ENCODE data around the gene CDH26. TPM values are rescaled to one million over a fixed set of nuclear protein-coding genes. Genes with fewer than 3 reads are reported as not detected.
"Not testable (repeated sequence)": the region's sequence is repeated elsewhere in the genome, so short reads cannot be mapped to it uniquely, and the experiment has no call there.

The CDH26 gene
- total RNA-seq, 1 donor from 2014 or later: 0.13 TPM

DNA sequence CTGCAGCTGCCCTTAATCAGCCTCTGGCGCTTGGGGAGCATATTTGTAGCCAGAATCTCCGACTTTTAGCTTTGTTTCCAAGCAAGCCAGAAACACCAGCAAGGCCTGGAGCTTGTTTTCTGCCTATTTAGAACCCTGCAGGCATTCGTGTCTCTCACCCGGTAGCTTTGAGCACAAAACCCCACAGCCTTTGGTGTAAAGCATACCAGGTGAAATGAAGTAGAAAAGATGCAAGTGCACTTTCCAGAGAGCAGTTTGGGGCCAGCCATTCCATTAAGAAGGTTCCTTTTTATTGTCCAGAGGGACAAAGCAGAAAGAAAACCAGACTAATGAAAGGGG, 17.3 kb upstream of the CDH26 start:
- DNase-seq (ENCODE audit: low read depth in 2 of 2): no peak

GRCh38 chr20:59942245-59942644, 16.0 kb upstream of the CDH26 start:
- no peak for DNase-seq (ENCODE audit: low read depth in 2 of 2)

GRCh38 chr20:59944726-59945125, 13.5 kb upstream of the CDH26 start:
- no peak for DNase-seq (ENCODE audit: low read depth in 2 of 2)

DNA sequence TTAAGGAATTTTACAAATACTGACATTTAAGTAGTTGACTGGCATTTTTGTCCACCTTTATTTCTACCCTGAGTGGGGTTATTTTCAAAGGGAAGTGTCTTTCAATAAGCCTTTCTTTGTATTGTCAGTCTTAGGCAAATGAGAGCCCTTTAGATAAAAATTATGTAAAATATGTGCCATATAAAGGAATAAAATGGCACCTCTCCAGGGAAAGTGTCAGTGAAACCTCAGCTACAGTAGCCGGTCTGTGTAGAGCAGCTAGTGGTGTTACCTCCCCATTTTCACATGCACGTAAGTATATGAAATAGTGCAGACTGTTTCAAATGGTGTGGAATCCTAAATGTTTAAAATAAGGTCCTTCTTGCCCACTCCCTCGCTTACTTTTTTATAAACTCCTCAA, 13.0 kb upstream of the CDH26 start:
- no peak for DNase-seq (ENCODE audit: low read depth in 2 of 2)

GRCh38 chr20:59945731-59946130, 12.5 kb upstream of the CDH26 start:
- no peak for DNase-seq (ENCODE audit: low read depth in 2 of 2)

DNA sequence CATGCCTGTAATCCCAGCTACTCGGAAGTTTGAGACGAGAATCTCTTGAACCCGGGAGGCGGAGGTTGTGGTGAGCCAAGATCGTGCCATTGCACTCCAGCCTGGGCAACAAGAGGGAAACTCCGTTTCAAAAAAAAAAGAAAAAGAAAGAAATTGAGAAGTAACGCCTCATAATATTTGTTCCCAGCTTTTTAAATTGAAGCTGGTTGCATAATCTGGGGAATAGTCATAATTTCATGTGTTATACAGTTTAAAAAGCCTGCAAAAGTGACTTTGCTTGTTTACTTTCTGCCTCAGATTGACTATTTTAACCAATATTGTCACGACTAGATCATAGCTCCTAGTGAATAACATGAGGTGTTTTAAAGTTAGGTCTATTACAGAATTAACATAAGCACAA, 10.8 kb upstream of the CDH26 start:
- DNase-seq (ENCODE audit: low read depth in 2 of 2): no peak

DNA sequence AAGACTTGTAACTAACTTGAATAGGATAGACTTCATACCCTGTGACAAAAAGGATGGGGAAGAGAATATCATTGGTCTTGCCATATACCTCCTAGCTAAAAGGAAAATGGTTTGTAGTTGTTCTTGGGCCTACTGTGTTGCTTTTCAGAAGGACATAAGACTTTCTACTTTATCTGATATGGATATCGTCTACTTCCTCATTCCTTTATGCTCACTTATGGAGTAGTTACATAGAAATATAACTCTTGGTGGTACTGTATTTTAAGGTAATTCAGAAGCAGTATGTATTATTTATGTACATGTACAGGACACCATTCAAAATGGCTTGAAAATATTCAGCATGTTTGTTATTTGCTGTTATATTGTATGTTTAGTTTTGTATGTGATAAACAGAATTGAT, 10.0 kb upstream of the CDH26 start:
- DNase-seq (ENCODE audit: low read depth in 2 of 2): no peak

DNA sequence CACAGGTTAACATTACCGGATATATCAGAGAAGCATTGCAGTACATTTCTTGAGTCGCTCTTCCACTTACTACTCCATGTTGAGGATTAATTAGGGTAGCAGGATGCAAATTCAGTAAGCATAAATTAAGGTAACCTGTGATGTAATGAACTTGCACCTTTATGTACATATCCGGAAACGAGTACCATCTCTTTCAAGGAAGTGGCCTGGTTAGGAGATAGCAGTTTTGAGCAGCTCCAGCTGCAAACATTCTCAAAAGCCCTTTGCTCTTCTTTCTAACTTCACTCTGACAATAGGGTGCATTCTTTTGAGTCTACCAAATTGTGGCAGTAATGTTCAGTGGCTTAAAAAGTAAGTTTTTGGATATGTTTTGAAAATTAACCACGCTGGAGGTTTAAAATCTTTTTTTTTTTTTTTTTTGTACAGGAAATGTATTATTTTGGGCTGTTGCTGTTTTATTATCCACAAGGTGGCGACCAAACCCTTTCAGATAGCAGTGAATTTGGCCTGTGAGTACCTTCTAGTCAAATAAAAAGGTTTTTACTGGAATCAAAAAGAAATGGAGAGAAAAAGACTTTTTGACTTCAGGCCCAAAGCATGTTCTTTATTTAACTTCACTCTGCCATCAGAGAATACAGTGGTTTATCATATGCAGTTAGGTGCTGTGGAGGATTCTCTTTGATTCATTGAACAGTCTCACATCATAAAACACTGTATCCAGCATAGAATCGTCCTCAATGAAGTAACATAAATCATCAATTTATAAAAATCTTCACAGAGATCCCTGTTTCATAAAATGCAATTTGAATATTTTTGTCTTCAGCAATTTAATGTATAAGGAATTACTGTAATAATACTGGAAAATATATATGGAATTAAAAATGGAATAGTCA, 9.1 kb upstream of the CDH26 start:
- DNase-seq (ENCODE audit: low read depth in 2 of 2): peak; percentile 43 to 63

- no peak for DNase-seq (ENCODE audit: low read depth in 2 of 2)
Observed at GRCh38 chr20:59949911-59950310, 8.3 kb upstream of the CDH26 start.

DNA sequence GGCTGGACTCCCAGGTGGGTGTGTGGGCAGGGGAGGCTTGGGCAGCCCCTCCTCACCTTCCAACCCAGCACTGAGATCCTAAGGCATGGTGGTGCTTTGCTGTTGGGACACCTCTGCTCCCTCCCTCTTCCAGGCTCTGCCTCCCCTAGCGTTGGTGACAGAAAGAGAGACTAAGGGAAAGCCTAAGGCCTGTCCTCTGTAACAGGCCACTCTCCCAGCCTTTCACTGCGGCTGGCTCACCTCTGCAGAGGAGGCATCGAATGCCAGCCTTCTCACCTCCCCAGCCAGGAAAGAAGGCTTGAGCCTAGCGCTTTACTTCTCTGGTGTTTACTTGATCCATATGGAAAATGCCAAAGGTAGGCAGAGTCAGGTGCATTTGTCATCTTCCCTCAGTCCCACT, 3.5 kb upstream of the CDH26 start:
- no peak for DNase-seq (ENCODE audit: low read depth in 2 of 2)

DNA sequence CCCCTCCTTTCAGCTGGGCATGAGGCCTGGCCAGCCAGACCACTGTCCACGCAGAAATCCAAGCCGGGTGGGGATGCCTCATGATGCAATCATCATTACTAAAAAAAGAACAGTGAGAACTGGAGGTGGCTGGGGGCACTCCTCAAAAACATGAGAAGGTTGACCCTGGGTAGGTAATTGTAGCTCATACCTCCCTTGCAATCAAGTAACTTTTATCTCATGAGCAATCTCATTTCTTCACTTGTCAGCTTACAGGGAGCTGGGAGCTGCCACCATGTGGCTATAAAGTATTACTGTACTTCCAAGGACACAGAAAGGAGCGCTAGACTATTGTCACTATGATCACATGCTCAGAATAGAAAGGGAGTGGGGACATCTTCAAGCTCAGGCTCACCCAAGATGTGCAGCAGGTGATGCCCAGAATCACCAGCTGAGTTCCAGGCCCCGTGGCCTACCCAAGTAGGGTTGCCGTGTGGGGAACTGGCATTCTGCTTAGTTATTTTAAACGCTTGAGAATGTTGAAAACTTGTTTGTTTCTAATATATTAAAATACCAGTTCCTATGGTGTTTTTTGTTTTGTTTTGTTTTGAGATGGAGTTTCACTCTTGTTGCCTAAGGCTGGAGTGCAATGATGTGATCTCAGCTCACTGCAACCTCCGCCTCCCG, 3.0 kb upstream of the CDH26 start:
- peak in 1 of 2 donors; percentile 23 for DNase-seq (ENCODE audit: low read depth in 2 of 2)

DNA sequence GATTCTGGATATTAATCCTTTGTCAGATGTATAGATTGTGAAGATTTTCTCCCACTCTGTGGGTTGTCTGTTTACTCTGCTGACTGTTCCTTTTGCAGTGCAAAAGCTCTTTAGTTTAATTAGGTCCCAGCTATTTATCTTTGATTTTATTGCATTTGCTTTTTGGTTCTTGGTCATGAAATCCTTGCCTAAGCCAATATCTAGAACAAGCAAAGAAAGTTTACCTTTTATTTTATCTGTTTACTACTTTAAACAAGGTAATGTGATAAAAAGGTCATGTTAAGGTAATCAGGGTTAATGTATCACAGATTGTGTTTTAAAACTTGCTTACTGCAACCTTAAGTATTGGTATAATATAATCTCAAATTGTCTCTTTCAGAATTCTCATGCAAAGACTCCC, 655 bp upstream of the CDH26 start:
- DNase-seq (ENCODE audit: low read depth in 2 of 2): not testable (repeated sequence)

- no peak for DNase-seq (ENCODE audit: low read depth in 2 of 2)
Observed at GRCh38 chr20:59958626-59959025, 403 bp downstream of the CDH26 start.

DNA sequence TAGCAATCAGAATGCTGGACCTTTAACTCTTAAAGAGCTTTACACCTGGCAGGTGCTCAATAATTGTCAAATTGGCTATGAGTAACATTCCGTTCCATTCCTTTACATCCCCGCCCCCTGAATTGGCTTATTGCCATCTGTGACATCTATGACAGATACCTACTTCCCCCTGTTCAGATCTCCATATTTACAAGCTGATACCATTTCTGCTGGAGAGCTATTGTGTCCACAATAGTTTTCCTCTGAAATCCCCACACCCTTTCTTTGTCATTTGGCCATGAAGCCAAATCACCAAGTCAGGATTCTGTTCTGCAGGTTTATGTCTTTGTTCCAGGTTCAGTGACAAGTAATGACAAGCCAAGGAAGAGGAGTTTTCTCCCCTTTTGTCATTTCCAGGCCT, 3.2 kb downstream of the CDH26 start:
- no peak for DNase-seq (ENCODE audit: low read depth in 2 of 2)

GRCh38 chr20:59962155-59962554, 3.9 kb downstream of the CDH26 start:
- DNase-seq (ENCODE audit: low read depth in 2 of 2): no peak

- DNase-seq (ENCODE audit: low read depth in 2 of 2): no peak
Observed at GRCh38 chr20:59966428-59966827, 8.2 kb downstream of the CDH26 start.

- no peak for DNase-seq (ENCODE audit: low read depth in 2 of 2)
Observed at GRCh38 chr20:59971428-59971827, 13.2 kb downstream of the CDH26 start.

DNA sequence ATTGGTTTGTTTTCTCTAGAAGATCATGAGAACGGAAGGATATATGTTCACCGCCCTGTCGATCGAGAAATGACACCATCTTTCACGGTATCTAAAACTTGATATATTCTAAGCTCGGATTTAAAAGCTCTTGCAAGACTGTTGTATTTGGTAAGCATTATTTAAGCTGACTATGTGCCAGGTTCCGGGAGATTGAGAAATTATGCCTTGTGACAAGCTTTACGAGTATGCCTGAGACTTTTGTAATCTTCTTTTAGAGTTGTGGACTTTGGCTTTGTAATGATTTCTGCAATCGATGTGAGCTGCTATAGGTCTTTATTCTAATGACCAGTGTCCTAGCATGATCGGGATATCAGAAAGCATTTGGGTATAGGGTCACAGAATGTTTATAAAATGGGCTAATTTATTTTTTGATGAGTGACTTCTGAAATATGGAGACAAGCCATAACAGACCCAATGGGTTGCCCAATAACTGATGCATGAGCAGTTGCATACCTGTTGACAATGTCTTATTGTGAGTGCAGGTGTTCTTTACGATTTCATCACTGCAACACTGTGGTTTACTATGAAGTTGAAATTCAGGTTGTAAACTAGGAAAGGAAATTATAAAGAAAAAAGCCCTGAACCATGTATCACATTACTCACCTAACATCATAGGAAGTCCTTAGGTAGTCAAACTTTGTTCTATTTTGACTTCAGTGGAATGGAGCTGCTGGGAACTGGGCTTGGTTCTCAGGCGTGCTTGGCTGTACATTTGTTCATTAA, 14.0 kb downstream of the CDH26 start:
- DNase-seq (ENCODE audit: low read depth in 2 of 2): no peak

GRCh38 chr20:59976156-59976782, 18.0 kb downstream of the CDH26 start:
- no peak for DNase-seq (ENCODE audit: low read depth in 2 of 2)

- DNase-seq (ENCODE audit: low read depth in 2 of 2): no peak
Observed at GRCh38 chr20:59977086-59977485, 18.9 kb downstream of the CDH26 start.

GRCh38 chr20:59983076-59983475, 24.9 kb downstream of the CDH26 start:
- DNase-seq (ENCODE audit: low read depth in 2 of 2): no peak

DNA sequence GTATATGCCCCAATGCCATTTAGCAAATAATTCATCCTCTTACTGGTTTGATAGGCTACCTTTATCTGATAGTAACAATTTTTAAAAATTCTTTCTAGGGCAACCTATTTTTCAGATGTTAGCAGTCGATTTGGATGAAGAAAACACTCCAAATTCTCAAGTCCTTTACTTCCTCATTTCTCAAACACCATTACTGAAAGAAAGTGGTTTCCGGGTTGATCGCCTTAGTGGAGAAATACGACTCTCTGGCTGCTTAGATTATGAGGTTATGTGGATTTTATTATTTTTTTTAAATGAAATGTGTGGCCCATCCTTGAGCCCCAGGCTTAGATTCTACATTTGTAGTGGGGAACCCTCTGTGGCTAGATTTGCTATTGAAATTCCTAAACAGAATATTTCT, 26.3 kb downstream of the CDH26 start:
- no peak for DNase-seq (ENCODE audit: low read depth in 2 of 2)

All from dermis microvascular lymphatic vessel endothelial cell (primary cell).